IPS-11a (cell line): Measurements from ENCODE around the gene SYT10.
"Not testable (repeated sequence)": the region's sequence is repeated elsewhere in the genome, so short reads cannot be mapped to it uniquely, and the experiment has no call there.

Experiments used
- H3K4me3 ChIP-seq: one replicate; pipeline ENCODE4 v1.5.1; 2013; ENCODE audit warnings: low read depth, low read length, control low read depth

SYT10 gene

GRCh38 chr12:33439587-33440011 is at the start of gene SYT10:
Gene SYT10, minus strand, starts transcription at chr12:33439819. Its CDS starts 297 bp downstream, at chr12:33439522.
- peak within 1 kb of the TSS; percentile 67 for H3K4me3 ChIP-seq

- H3K4me3 ChIP-seq, result no peak overlapping the region
These were observed 48.4 kb upstream of the SYT10 start for GRCh38 chr12:33488036-33488435.

GRCh38 chr12:33486058-33486457 is 46.4 kb upstream of the SYT10 start:
- no peak overlapping the region for H3K4me3 ChIP-seq

- no peak overlapping the region for H3K4me3 ChIP-seq
These were observed 44.5 kb upstream of the SYT10 start for GRCh38 chr12:33484161-33484560.

- H3K4me3 ChIP-seq, result no peak overlapping the region
These were observed 40.7 kb upstream of the SYT10 start for GRCh38 chr12:33480366-33480765.

- H3K4me3 ChIP-seq, result no peak overlapping the region
These were observed 36.4 kb upstream of the SYT10 start for GRCh38 chr12:33476058-33476457.

GRCh38 chr12:33472299-33472698 is 32.7 kb upstream of the SYT10 start:
- no peak overlapping the region for H3K4me3 ChIP-seq

- H3K4me3 ChIP-seq, result no peak overlapping the region
These were observed 15.5 kb upstream of the SYT10 start for GRCh38 chr12:33455096-33455495.

- no peak overlapping the region for H3K4me3 ChIP-seq
These were observed 10.9 kb upstream of the SYT10 start for GRCh38 chr12:33450480-33450879.

- no peak overlapping the region for H3K4me3 ChIP-seq
These were observed 858 bp upstream of the SYT10 start for GRCh38 chr12:33440477-33440876.

- H3K4me3 ChIP-seq, result peak overlapping the region; percentile 67
These were observed 600 bp downstream of the SYT10 start for GRCh38 chr12:33438851-33439586.

GRCh38 chr12:33438025-33438772 is 1.4 kb downstream of the SYT10 start:
- peak overlapping the region; percentile 67 for H3K4me3 ChIP-seq

- no peak overlapping the region for H3K4me3 ChIP-seq
These were observed 2.0 kb downstream of the SYT10 start for GRCh38 chr12:33437598-33437997.

- no peak overlapping the region for H3K4me3 ChIP-seq
These were observed 6.6 kb downstream of the SYT10 start for GRCh38 chr12:33432992-33433391.

- no peak overlapping the region for H3K4me3 ChIP-seq
These were observed 8.0 kb downstream of the SYT10 start for GRCh38 chr12:33431648-33432047.

- H3K4me3 ChIP-seq, result no peak overlapping the region
These were observed 10.2 kb downstream of the SYT10 start for GRCh38 chr12:33429468-33429867.

GRCh38 chr12:33427071-33427470 is 12.5 kb downstream of the SYT10 start:
- no peak overlapping the region for H3K4me3 ChIP-seq

- no peak overlapping the region for H3K4me3 ChIP-seq
These were observed 15.9 kb downstream of the SYT10 start for GRCh38 chr12:33423706-33424105.

- H3K4me3 ChIP-seq, result not testable (repeated sequence)
These were observed 27.2 kb downstream of the SYT10 start for GRCh38 chr12:33412410-33412809.

GRCh38 chr12:33383503-33383902 is 56.1 kb downstream of the SYT10 start:
- no peak overlapping the region for H3K4me3 ChIP-seq

- H3K4me3 ChIP-seq, result no peak overlapping the region
These were observed 63.5 kb downstream of the SYT10 start for GRCh38 chr12:33376153-33376552.

GRCh38 chr12:33370318-33370717 is 69.3 kb downstream of the SYT10 start:
- no peak overlapping the region for H3K4me3 ChIP-seq
